Right lobe of liver (tissue), 6 donors: ENCODE measurements around the gene SPRED2. TPM values are rescaled to one million over a fixed set of nuclear protein-coding genes. Genes with fewer than 3 reads are reported as not detected.

ENCODE experiments used
- ATAC-seq, 4 donors: fragments of 200-7000 bp; cut with Tn5 transposase; one replicate each; pipeline ENCODE4 v1.9.1; 2020; ENCODE audit warnings: mild to moderate bottlenecking in 4 of 4, moderate library complexity in 4 of 4
- DNase-seq, 3 donors: peaks; one replicate each; pipeline ENCODE4 v3.0.0-alpha.2; 2020
- H3K27ac ChIP-seq, 3 donors: fragments of 200-600 bp; one replicate each; pipeline ENCODE4 v1.8.0; 2022
- H3K27me3 ChIP-seq, 2 donors: fragments of 200-600 bp; one replicate each; pipeline ENCODE4 v1.8.0; 2022
- H3K36me3 ChIP-seq, 4 donors: fragments of 200-600 bp; sonication (generic) in 1 of 4; one replicate each; pipeline versions ENCODE4 v1.5.1 to v1.8.0; 2017 to 2022; ENCODE audit warnings: control low read depth in 1 of 4
- H3K4me1 ChIP-seq, 4 donors: fragments of 200-600 bp; sonication (generic) in 1 of 4; one replicate each; pipeline versions ENCODE4 v1.5.1 to v1.8.0; 2017 to 2022; ENCODE audit warnings: control low read depth in 1 of 4
- H3K4me3 ChIP-seq, 3 donors: fragments of 200-600 bp; one replicate each; pipeline ENCODE4 v1.8.0; 2022
- H3K9me3 ChIP-seq, 4 donors: fragments of 200-600 bp; sonication (generic) in 1 of 4; one replicate each; pipeline versions ENCODE4 v1.5.1 to v1.8.0; 2017 to 2022; ENCODE audit warnings: control low read depth in 1 of 4
- CTCF ChIP-seq, 4 donors: fragments of 200-600 bp in 3 of 4; fragments of 450-650 bp in 1 of 4; IDR thresholded peaks; one replicate each; pipeline versions ENCODE4 v1.5.1 to v1.8.0; 2016 to 2022; ENCODE audit warnings: antibody characterized with exemption in 4 of 4, mild to moderate bottlenecking in 2 of 4
- POLR2A ChIP-seq: fragments of 450-650 bp; IDR thresholded peaks from one replicate; pipeline ENCODE4 v1.6.1; 2017; ENCODE audit warnings: antibody characterized with exemption, mild to moderate bottlenecking
- WGBS: methylation state at CpG from one replicate; pipeline ENCODE4 v1.1.6; 2018; ENCODE audit warnings: low coverage, low lambda C conversion rate; ENCODE audit not compliant: insufficient coverage; ENCODE audit errors: missing lambda C conversion rate; 5-methylcytosine and 5-hydroxymethylcytosine counted together
- intact Hi-C, 2 donors: fragments of 100-400 bp; cut with DNase I; formaldehyde crosslinking; loops; one replicate each; pipeline versions ENCODE4 v1.11.2 to v1.14.1; 2022
- total RNA-seq, 6 experiments: library from RNA; depleted of rRNA in 2 of 6; stranded (reverse); fragments of >200 nt in 2 of 6; fragmentation: NEBNext Ultra II Directional in 3 of 6; extraction: Animal tissue kit (Norgen Biotek cat#: 25700) in 3 of 6; gene quantifications; one replicate each; pipeline versions ENCODE4 v1.1.0 to v1.2.4, GENCODE V29; 2016 to 2023
- donor health status: DM: no; HTN: yes; CAD: no.
- donor health status: DM: no; HTN: no; CAD: no.
- donor health status: DM: no; HTN: no; CAD: no.
- donor health status: DM: no; HTN: yes; CAD: no.
- donor health status: DM: no; HTN: yes; CAD: no.

The SPRED2 gene
- total RNA-seq, 6 experiments from 2014 or later: 11.0 to 22.5 (median 15.2) TPM

DNA sequence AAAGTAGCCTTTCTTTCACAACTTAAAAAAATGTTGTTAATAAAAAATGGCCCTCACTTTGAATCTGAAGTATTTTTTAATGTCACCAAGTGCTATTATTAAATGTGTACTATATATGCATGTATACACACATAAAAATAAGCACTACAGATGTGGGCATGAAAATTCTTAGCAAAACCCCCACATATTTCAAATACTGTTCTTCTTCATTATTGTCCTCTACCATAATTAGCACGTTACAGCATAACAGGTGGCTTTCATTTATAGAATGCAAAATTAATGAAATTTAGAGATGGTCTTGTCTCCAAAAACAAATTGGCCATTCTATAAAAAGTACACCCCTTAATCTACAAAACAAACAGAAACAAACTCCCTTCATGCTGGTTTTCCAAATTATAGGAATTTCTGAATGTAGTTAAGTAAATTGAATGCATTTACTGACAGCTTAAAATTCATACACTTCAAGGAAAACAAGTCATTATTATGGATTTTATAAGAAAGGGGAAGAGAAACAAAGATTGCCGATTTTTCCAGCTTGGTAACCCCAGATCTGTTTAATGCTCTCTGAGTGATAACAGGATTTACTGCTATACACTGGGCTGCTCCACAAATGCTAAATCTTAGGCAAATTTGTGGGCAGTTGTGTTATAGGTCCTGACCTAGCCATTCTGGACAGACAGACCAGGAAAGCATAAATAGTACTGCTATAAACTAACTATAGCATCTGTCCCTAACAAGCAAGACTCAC lies 67.2 kb downstream of the SPRED2 start:
- Histone ChIP-seq H3K36me3 (no peaks in the 10 kb centered on the region), H3K4me1 (peaks cover 0 to 29% (median 9%) of the 10 kb centered on the region in 4 donors), H3K9me3 (no peaks in the 10 kb centered on the region), H3K27ac (peak overlapping the region in 1 of 3 donors; percentile 86), H3K27me3 (no peaks in the 10 kb centered on the region), H3K4me3 (no peak overlapping the region)
- WGBS: 54% methylated on average over 2 of the region's 2 CpGs
- TF ChIP-seq CTCF (IDR thresholded peaks at IDR 0.05): no peak
- TF ChIP-seq POLR2A: no peak
- intact Hi-C loops: no loop called here
- ATAC-seq: no peak
- DNase-seq: no peak

- Histone ChIP-seq H3K4me1 (peaks cover 0 to 27% (median 9%) of the 10 kb centered on the region in 4 donors), H3K36me3 (no peaks in the 10 kb centered on the region), H3K9me3 (no peaks in the 10 kb centered on the region), H3K27ac (peak overlapping the region; percentile 7 to 86 (median 42)), H3K27me3 (no peaks in the 10 kb centered on the region), H3K4me3 (no peak overlapping the region)
- TF ChIP-seq CTCF (IDR thresholded peaks at IDR 0.05) (no peak), POLR2A (no peak)
- DNase-seq (no peak), ATAC-seq (peak; percentile 65 to 83 (median 74))
- 20% methylated on average over 6 of the region's 6 CpGs for WGBS
- intact Hi-C loops: no loop called here
Observed at GRCh38 chr2:65363879-65364666, 68.3 kb downstream of the SPRED2 start.

DNA sequence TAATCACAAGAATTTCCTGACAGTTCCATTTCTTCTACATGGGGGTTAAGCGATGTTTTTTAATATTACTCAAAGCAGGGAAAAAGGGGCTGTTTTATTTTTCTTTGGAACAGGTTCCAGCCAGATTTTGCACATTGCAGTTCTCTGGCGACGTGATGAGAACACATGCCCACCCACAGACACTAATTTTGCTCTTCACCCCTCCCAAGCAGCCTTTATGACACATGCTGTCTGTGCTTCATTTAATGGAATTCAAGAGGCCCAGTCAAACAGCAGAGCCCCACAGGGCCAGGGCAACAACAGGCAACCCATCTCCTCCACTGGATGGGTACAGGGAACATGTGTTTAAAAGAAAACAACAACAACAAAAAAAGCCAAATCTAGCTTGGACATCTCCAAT lies 70.8 kb downstream of the SPRED2 start:
- H3K27me3 ChIP-seq: no peaks in the 10 kb centered on the region
- peak overlapping the region in 1 of 3 donors; percentile 86 for H3K27ac ChIP-seq
- H3K4me3 ChIP-seq: no peak overlapping the region
- WGBS: 78% methylated on average over 3 of the region's 3 CpGs
- DNase-seq (no peak), ATAC-seq (no peak)
- H3K36me3 ChIP-seq: no peaks in the 10 kb centered on the region
- TF ChIP-seq CTCF (IDR thresholded peaks at IDR 0.05) (no peak), POLR2A (no peak)
- H3K9me3 ChIP-seq: no peaks in the 10 kb centered on the region
- intact Hi-C loops: no loop called here
- peaks cover 0 to 30% (median 9%) of the 10 kb centered on the region in 4 donors for H3K4me1 ChIP-seq

- H3K36me3 ChIP-seq: no peaks in the 10 kb centered on the region
- ATAC-seq: no peak
- DNase-seq: no peak
- H3K27ac ChIP-seq: no peak overlapping the region
- WGBS: 55% methylated on average over 6 of the region's 6 CpGs
- H3K9me3 ChIP-seq: no peaks in the 10 kb centered on the region
- no peak for TF ChIP-seq CTCF (IDR thresholded peaks at IDR 0.05)
- no peak for TF ChIP-seq POLR2A
- intact Hi-C loops: no loop called here
- peaks cover 0 to 30% (median 11%) of the 10 kb centered on the region in 4 donors for H3K4me1 ChIP-seq
- H3K4me3 ChIP-seq: no peak overlapping the region
- no peaks in the 10 kb centered on the region for H3K27me3 ChIP-seq
Observed at GRCh38 chr2:65360441-65360840, 72.0 kb downstream of the SPRED2 start.
